Measurements from ENCODE around the gene SOAT2. TPM values are rescaled to one million over a fixed set of nuclear protein-coding genes. Genes with fewer than 3 reads are reported as not detected.

The SOAT2 gene
- polyA plus RNA-seq, 2 donors: 0.14 to 0.16 TPM

GRCh38 chr12:53064613-53065436 lies 38.5 kb upstream of the SOAT2 start:
- Histone ChIP-seq H3K36me3 (ENCODE audit: control insufficient read depth in 2 of 2, insufficient read depth in 2 of 2, low read length in 1 of 2) (peaks cover 3 to 43% of the 10 kb centered on the region in 2 donors), H3K27ac (ENCODE audit: low read depth in 2 of 2, low read length in 1 of 2) (peak overlapping the region; percentile 23 to 45), H3K27me3 (ENCODE audit: control insufficient read depth in 1 of 2, insufficient read depth in 2 of 2, low read length in 2 of 2) (no peaks in the 10 kb centered on the region), H3K4me3 (ENCODE audit: low read depth in 1 of 2, low read length in 2 of 2) (no peak overlapping the region), H3K4me1 (ENCODE audit: control insufficient read depth in 2 of 2, insufficient read depth in 2 of 2, low read length in 1 of 2) (peaks cover 0 to 29% of the 10 kb centered on the region in 2 donors), H3K9me3 (ENCODE audit: control insufficient read depth in 2 of 2, insufficient read depth in 1 of 2, low read depth in 1 of 2, low read length in 1 of 2) (no peaks in the 10 kb centered on the region)
- 80% methylated on average over 10 to 11 of the region's 11 CpGs for WGBS, 2 donors

- no peaks in the 10 kb centered on the region for H3K27me3 ChIP-seq (ENCODE audit: control insufficient read depth in 1 of 2, insufficient read depth in 2 of 2, low read length in 2 of 2)
- peaks cover 3 to 40% of the 10 kb centered on the region in 2 donors for H3K36me3 ChIP-seq (ENCODE audit: control insufficient read depth in 2 of 2, insufficient read depth in 2 of 2, low read length in 1 of 2)
- peaks cover 0 to 29% of the 10 kb centered on the region in 2 donors for H3K4me1 ChIP-seq (ENCODE audit: control insufficient read depth in 2 of 2, insufficient read depth in 2 of 2, low read length in 1 of 2)
- H3K9me3 ChIP-seq (ENCODE audit: control insufficient read depth in 2 of 2, insufficient read depth in 1 of 2, low read depth in 1 of 2, low read length in 1 of 2): no peaks in the 10 kb centered on the region
- peak overlapping the region in 1 of 2 donors; percentile 45 for H3K27ac ChIP-seq (ENCODE audit: low read depth in 2 of 2, low read length in 1 of 2)
- no peak overlapping the region for H3K4me3 ChIP-seq (ENCODE audit: low read depth in 1 of 2, low read length in 2 of 2)
- WGBS, 2 donors: 67 to 82% methylated on average over 7 of the region's 7 CpGs
Observed at GRCh38 chr12:53065470-53065869, 37.8 kb upstream of the SOAT2 start.

GRCh38 chr12:53065975-53066931 lies 37.0 kb upstream of the SOAT2 start:
- Histone ChIP-seq H3K9me3 (ENCODE audit: control insufficient read depth in 2 of 2, insufficient read depth in 1 of 2, low read depth in 1 of 2, low read length in 1 of 2) (no peaks in the 10 kb centered on the region), H3K36me3 (ENCODE audit: control insufficient read depth in 2 of 2, insufficient read depth in 2 of 2, low read length in 1 of 2) (peaks cover 3 to 41% of the 10 kb centered on the region in 2 donors), H3K4me3 (ENCODE audit: low read depth in 1 of 2, low read length in 2 of 2) (no peak overlapping the region), H3K27me3 (ENCODE audit: control insufficient read depth in 1 of 2, insufficient read depth in 2 of 2, low read length in 2 of 2) (no peaks in the 10 kb centered on the region), H3K4me1 (ENCODE audit: control insufficient read depth in 2 of 2, insufficient read depth in 2 of 2, low read length in 1 of 2) (peaks cover 4 to 32% of the 10 kb centered on the region in 2 donors), H3K27ac (ENCODE audit: low read depth in 2 of 2, low read length in 1 of 2) (peak overlapping the region; percentile 8 to 76)
- WGBS, 2 donors: 41 to 47% methylated on average over 20 to 24 of the region's 24 CpGs

GRCh38 chr12:53067074-53067992 lies 36.0 kb upstream of the SOAT2 start:
- Histone ChIP-seq H3K4me1 (ENCODE audit: control insufficient read depth in 2 of 2, insufficient read depth in 2 of 2, low read length in 1 of 2) (peaks cover 7 to 29% of the 10 kb centered on the region in 2 donors), H3K9me3 (ENCODE audit: control insufficient read depth in 2 of 2, insufficient read depth in 1 of 2, low read depth in 1 of 2, low read length in 1 of 2) (no peaks in the 10 kb centered on the region), H3K27me3 (ENCODE audit: control insufficient read depth in 1 of 2, insufficient read depth in 2 of 2, low read length in 2 of 2) (no peaks in the 10 kb centered on the region), H3K27ac (ENCODE audit: low read depth in 2 of 2, low read length in 1 of 2) (peak overlapping the region in 1 of 2 donors; percentile 11), H3K36me3 (ENCODE audit: control insufficient read depth in 2 of 2, insufficient read depth in 2 of 2, low read length in 1 of 2) (peaks cover 3 to 45% of the 10 kb centered on the region in 2 donors), H3K4me3 (ENCODE audit: low read depth in 1 of 2, low read length in 2 of 2) (no peak overlapping the region)
- 78 to 81% methylated on average over 7 of the region's 7 CpGs for WGBS, 2 donors

GRCh38 chr12:53067993-53068770 lies 35.1 kb upstream of the SOAT2 start:
- H3K4me3 ChIP-seq (ENCODE audit: low read depth in 1 of 2, low read length in 2 of 2): no peak overlapping the region
- no peaks in the 10 kb centered on the region for H3K27me3 ChIP-seq (ENCODE audit: control insufficient read depth in 1 of 2, insufficient read depth in 2 of 2, low read length in 2 of 2)
- peak overlapping the region; percentile 11 to 28 for H3K27ac ChIP-seq (ENCODE audit: low read depth in 2 of 2, low read length in 1 of 2)
- H3K4me1 ChIP-seq (ENCODE audit: control insufficient read depth in 2 of 2, insufficient read depth in 2 of 2, low read length in 1 of 2): peaks cover 7 to 30% of the 10 kb centered on the region in 2 donors
- WGBS, 2 donors: 81 to 86% methylated on average over 13 of the region's 13 CpGs
- no peaks in the 10 kb centered on the region for H3K9me3 ChIP-seq (ENCODE audit: control insufficient read depth in 2 of 2, insufficient read depth in 1 of 2, low read depth in 1 of 2, low read length in 1 of 2)
- peaks cover 3 to 45% of the 10 kb centered on the region in 2 donors for H3K36me3 ChIP-seq (ENCODE audit: control insufficient read depth in 2 of 2, insufficient read depth in 2 of 2, low read length in 1 of 2)

GRCh38 chr12:53068811-53069585 lies 34.3 kb upstream of the SOAT2 start:
- H3K27ac ChIP-seq (ENCODE audit: low read depth in 2 of 2, low read length in 1 of 2): peak overlapping the region in 1 of 2 donors; percentile 57
- WGBS, 2 donors: 43 to 63% methylated on average over 15 of the region's 15 CpGs
- H3K27me3 ChIP-seq (ENCODE audit: control insufficient read depth in 1 of 2, insufficient read depth in 2 of 2, low read length in 2 of 2): no peaks in the 10 kb centered on the region
- H3K9me3 ChIP-seq (ENCODE audit: control insufficient read depth in 2 of 2, insufficient read depth in 1 of 2, low read depth in 1 of 2, low read length in 1 of 2): no peaks in the 10 kb centered on the region
- H3K36me3 ChIP-seq (ENCODE audit: control insufficient read depth in 2 of 2, insufficient read depth in 2 of 2, low read length in 1 of 2): peaks cover 3 to 44% of the 10 kb centered on the region in 2 donors
- no peak overlapping the region for H3K4me3 ChIP-seq (ENCODE audit: low read depth in 1 of 2, low read length in 2 of 2)
- H3K4me1 ChIP-seq (ENCODE audit: control insufficient read depth in 2 of 2, insufficient read depth in 2 of 2, low read length in 1 of 2): peaks cover 9 to 31% of the 10 kb centered on the region in 2 donors

- Histone ChIP-seq H3K36me3 (ENCODE audit: control insufficient read depth in 2 of 2, insufficient read depth in 2 of 2, low read length in 1 of 2) (peaks cover 10 to 42% of the 10 kb centered on the region in 2 donors), H3K9me3 (ENCODE audit: control insufficient read depth in 2 of 2, insufficient read depth in 1 of 2, low read depth in 1 of 2, low read length in 1 of 2) (no peaks in the 10 kb centered on the region), H3K4me3 (ENCODE audit: low read depth in 1 of 2, low read length in 2 of 2) (no peak overlapping the region), H3K27me3 (ENCODE audit: control insufficient read depth in 1 of 2, insufficient read depth in 2 of 2, low read length in 2 of 2) (no peaks in the 10 kb centered on the region), H3K4me1 (ENCODE audit: control insufficient read depth in 2 of 2, insufficient read depth in 2 of 2, low read length in 1 of 2) (peaks cover 10 to 35% of the 10 kb centered on the region in 2 donors), H3K27ac (ENCODE audit: low read depth in 2 of 2, low read length in 1 of 2) (peak overlapping the region in 1 of 2 donors; percentile 57)
- 47 to 61% methylated on average over 12 of the region's 12 CpGs for WGBS, 2 donors
Observed at GRCh38 chr12:53069621-53070410, 33.5 kb upstream of the SOAT2 start.
